HEK293 (cell line): Measurements from ENCODE around the gene ZBTB17.

Experiments used
- CTCF ChIA-PET: fragments of 350-600 bp; formaldehyde crosslinking; extraction: SDS; loops from one replicate; lab custom pipeline; 2021; ENCODE audit warnings: antibody characterized with exemption; lab: Yijun Ruan, JAX
- POLR2A ChIA-PET: fragments of 300-600 bp; formaldehyde crosslinking; extraction: SDS; loops from one replicate; lab custom pipeline; 2020; ENCODE audit warnings: antibody characterized with exemption, inconsistent platforms; lab: Yijun Ruan, JAX
- H3K27ac ChIP-seq: fragments of 200-500 bp; sonication (Bioruptor generic); 2 replicates; pipeline ENCODE4 v1.5.1; 2014; ENCODE audit warnings: low read depth, low read length, control low read depth, inconsistent platforms; ENCODE audit errors: extremely low read depth
- H3K36me3 ChIP-seq, 2 experiments: fragments of 200-500 bp in 1 of 2; sonication (Bioruptor generic) in 1 of 2; 1 replicate in 1 of 2; 2 replicates in 1 of 2; pipeline ENCODE4 v1.5.1; 2014 to 2017; ENCODE audit warnings: inconsistent platforms in 2 of 2, low read length in 2 of 2; ENCODE audit not compliant: control insufficient read depth in 2 of 2, insufficient read depth in 1 of 2
- H3K4me1 ChIP-seq: fragments of 200-500 bp; sonication (Bioruptor generic); 2 replicates; pipeline ENCODE4 v1.5.1; 2014; ENCODE audit warnings: mild to moderate bottlenecking, low read length, inconsistent platforms; ENCODE audit not compliant: control insufficient read depth, insufficient read depth
- H3K4me3 ChIP-seq: 2 replicates; pipeline ENCODE4 v1.5.1; 2011; ENCODE audit warnings: low read depth, mild to moderate bottlenecking, control low read depth, low read length, moderate library complexity
- H3K9me3 ChIP-seq: fragments of 200-500 bp; sonication (Bioruptor generic); 2 replicates; pipeline ENCODE4 v1.5.1; 2014; ENCODE audit warnings: low read depth, low read length, inconsistent platforms; ENCODE audit not compliant: control insufficient read depth, insufficient read depth
- BCL11B ChIP-seq: fragments of 450-650 bp; formaldehyde crosslinking; IDR thresholded peaks from 2 replicates; pipeline ENCODE4 v1.5.1; 2016; ENCODE audit warnings: low read depth, missing biosample characterization, missing genetic modification characterization
- GLI2 ChIP-seq: fragments of 450-650 bp; formaldehyde crosslinking; IDR thresholded peaks from 2 replicates; pipeline ENCODE4; 2017; ENCODE audit warnings: missing biosample characterization, missing genetic modification characterization, low read depth, borderline replicate concordance
- GLI4 ChIP-seq: fragments of 450-650 bp; formaldehyde crosslinking; IDR thresholded peaks from 2 replicates; pipeline ENCODE4 v1.5.1; 2016; ENCODE audit warnings: missing biosample characterization, missing genetic modification characterization
- REPIN1 ChIP-seq: fragments of 450-650 bp; formaldehyde crosslinking; IDR thresholded peaks from 2 replicates; pipeline ENCODE4 v1.5.1; 2017; ENCODE audit warnings: missing biosample characterization, missing genetic modification characterization, low read depth
- TCF7L2 ChIP-seq: IDR thresholded peaks from 2 replicates; pipeline ENCODE4 v1.6.1; 2011; ENCODE audit warnings: low read depth, mild to moderate bottlenecking, inconsistent platforms, low read length, moderate library complexity, borderline replicate concordance
- ZFP69B ChIP-seq: fragments of 450-650 bp; formaldehyde crosslinking; IDR thresholded peaks from 2 replicates; pipeline ENCODE4 v1.5.1; 2016; ENCODE audit warnings: missing biosample characterization, missing genetic modification characterization
- ZNF174 ChIP-seq: fragments of 450-650 bp; formaldehyde crosslinking; IDR thresholded peaks from 2 replicates; pipeline ENCODE4 v1.5.0; 2017; ENCODE audit warnings: missing biosample characterization, mild to moderate bottlenecking, missing genetic modification characterization
- ZNF214 ChIP-seq: fragments of 450-650 bp; formaldehyde crosslinking; IDR thresholded peaks from 2 replicates; pipeline ENCODE4 v1.5.1; 2017; ENCODE audit warnings: missing biosample characterization, mild to moderate bottlenecking, missing genetic modification characterization, borderline replicate concordance
- ZNF311 ChIP-seq: fragments of 450-650 bp; formaldehyde crosslinking; IDR thresholded peaks from 2 replicates; pipeline ENCODE4 v1.5.1; 2017; ENCODE audit warnings: missing biosample characterization, missing genetic modification characterization, borderline replicate concordance
- ZNF473 ChIP-seq: fragments of 450-650 bp; formaldehyde crosslinking; IDR thresholded peaks from 2 replicates; pipeline ENCODE4 v1.5.1; 2017; ENCODE audit warnings: missing biosample characterization, missing genetic modification characterization
- ZNF501 ChIP-seq: fragments of 450-650 bp; formaldehyde crosslinking; IDR thresholded peaks from 2 replicates; pipeline ENCODE4 v1.5.1; 2016; ENCODE audit warnings: missing biosample characterization, missing genetic modification characterization
- ZNF555 ChIP-seq: fragments of 450-650 bp; formaldehyde crosslinking; conservative IDR thresholded peaks from 2 replicates; pipeline ENCODE4 v1.5.1; 2017; ENCODE audit warnings: missing biosample characterization, mild to moderate bottlenecking, missing genetic modification characterization, inconsistent platforms
- ZNF837 ChIP-seq: fragments of 450-650 bp; formaldehyde crosslinking; IDR thresholded peaks from 2 replicates; pipeline ENCODE4 v1.5.1; 2016; ENCODE audit warnings: missing biosample characterization, missing genetic modification characterization
- ZNF843 ChIP-seq: fragments of 450-650 bp; formaldehyde crosslinking; IDR thresholded peaks from 2 replicates; pipeline ENCODE4 v1.5.1; 2016; ENCODE audit warnings: missing biosample characterization, missing genetic modification characterization
- TF ChIP-seq, protein P1 (sequence below): fragments of 450-650 bp; formaldehyde crosslinking; IDR thresholded peaks from 2 replicates; pipeline ENCODE4 v1.5.1; 2016; ENCODE audit warnings: missing biosample characterization, missing genetic modification characterization
- TF ChIP-seq, protein P2 (sequence below): fragments of 450-650 bp; formaldehyde crosslinking; IDR thresholded peaks from 2 replicates; pipeline ENCODE4 v1.5.1; 2016; ENCODE audit warnings: missing biosample characterization, missing genetic modification characterization, low read depth
- TF ChIP-seq, protein P3 (sequence below): fragments of 450-650 bp; formaldehyde crosslinking; IDR thresholded peaks from 2 replicates; pipeline ENCODE4 v1.5.1; 2016; ENCODE audit warnings: missing biosample characterization, missing genetic modification characterization
- TF ChIP-seq, protein P4 (sequence below): fragments of 450-650 bp; formaldehyde crosslinking; conservative IDR thresholded peaks from 2 replicates; pipeline ENCODE4 v1.5.1; 2016; ENCODE audit warnings: low read depth, missing biosample characterization, missing genetic modification characterization

ZBTB17 gene

GRCh38 chr1:16023050-16023653, 47.3 kb upstream of the ZBTB17 start (continued):
- no peak for TF ChIP-seq ZNF837 (tag by site-specific recombination)
- TF ChIP-seq ZNF555 (tag by site-specific recombination), result no peak
- TF ChIP-seq ZNF174 (tag by site-specific recombination), result no peak
- TF ChIP-seq ZNF214 (tag by site-specific recombination), result no peak
- TF ChIP-seq ZFP69B (tag by site-specific recombination), result no peak
- TF ChIP-seq, protein P1, sequence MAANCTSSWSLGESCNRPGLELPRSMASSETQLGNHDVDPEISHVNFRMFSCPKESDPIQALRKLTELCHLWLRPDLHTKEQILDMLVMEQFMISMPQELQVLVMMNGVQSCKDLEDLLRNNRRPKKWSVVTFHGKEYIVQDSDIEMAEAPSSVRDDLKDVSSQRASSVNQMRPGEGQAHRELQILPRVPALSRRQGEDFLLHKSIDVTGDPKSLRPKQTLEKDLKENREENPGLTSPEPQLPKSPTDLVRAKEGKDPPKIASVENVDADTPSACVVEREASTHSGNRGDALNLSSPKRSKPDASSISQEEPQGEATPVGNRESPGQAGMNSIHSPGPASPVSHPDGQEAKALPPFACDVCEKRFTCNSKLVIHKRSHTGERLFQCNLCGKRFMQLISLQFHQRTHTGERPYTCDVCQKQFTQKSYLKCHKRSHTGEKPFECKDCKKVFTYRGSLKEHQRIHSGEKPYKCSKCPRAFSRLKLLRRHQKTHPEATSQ (tag by site-specific recombination), result no peak

- Histone ChIP-seq H3K9me3 (no peaks in the 10 kb centered on the region), H3K27ac (no peak overlapping the region), H3K4me1 (no peaks in the 10 kb centered on the region), H3K36me3 (no peaks in the 10 kb centered on the region), H3K4me3 (no peak overlapping the region)
- TF ChIP-seq GLI2 (tag by site-specific recombination), result no peak
- TF ChIP-seq ZNF311 (tag by site-specific recombination), result no peak
- TF ChIP-seq ZNF501, result no peak
- TF ChIP-seq BCL11B, result no peak
- no peak for TF ChIP-seq TCF7L2
- TF ChIP-seq, protein P2, sequence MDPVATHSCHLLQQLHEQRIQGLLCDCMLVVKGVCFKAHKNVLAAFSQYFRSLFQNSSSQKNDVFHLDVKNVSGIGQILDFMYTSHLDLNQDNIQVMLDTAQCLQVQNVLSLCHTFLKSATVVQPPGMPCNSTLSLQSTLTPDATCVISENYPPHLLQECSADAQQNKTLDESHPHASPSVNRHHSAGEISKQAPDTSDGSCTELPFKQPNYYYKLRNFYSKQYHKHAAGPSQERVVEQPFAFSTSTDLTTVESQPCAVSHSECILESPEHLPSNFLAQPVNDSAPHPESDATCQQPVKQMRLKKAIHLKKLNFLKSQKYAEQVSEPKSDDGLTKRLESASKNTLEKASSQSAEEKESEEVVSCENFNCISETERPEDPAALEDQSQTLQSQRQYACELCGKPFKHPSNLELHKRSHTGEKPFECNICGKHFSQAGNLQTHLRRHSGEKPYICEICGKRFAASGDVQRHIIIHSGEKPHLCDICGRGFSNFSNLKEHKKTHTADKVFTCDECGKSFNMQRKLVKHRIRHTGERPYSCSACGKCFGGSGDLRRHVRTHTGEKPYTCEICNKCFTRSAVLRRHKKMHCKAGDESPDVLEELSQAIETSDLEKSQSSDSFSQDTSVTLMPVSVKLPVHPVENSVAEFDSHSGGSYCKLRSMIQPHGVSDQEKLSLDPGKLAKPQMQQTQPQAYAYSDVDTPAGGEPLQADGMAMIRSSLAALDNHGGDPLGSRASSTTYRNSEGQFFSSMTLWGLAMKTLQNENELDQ (tag by site-specific recombination), result no peak
- TF ChIP-seq GLI4 (tag by site-specific recombination), result no peak
- TF ChIP-seq ZNF843 (tag by site-specific recombination), result no peak
- TF ChIP-seq, protein P3, sequence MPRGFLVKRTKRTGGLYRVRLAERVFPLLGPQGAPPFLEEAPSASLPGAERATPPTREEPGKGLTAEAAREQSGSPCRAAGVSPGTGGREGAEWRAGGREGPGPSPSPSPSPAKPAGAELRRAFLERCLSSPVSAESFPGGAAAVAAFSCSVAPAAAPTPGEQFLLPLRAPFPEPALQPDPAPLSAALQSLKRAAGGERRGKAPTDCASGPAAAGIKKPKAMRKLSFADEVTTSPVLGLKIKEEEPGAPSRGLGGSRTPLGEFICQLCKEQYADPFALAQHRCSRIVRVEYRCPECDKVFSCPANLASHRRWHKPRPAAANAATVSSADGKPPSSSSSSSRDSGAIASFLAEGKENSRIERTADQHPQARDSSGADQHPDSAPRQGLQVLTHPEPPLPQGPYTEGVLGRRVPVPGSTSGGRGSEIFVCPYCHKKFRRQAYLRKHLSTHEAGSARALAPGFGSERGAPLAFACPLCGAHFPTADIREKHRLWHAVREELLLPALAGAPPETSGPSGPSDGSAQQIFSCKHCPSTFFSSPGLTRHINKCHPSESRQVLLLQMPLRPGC (tag by site-specific recombination), result no peak
- TF ChIP-seq ZNF473, result no peak
- TF ChIP-seq REPIN1, result no peak
- TF ChIP-seq, protein P4, sequence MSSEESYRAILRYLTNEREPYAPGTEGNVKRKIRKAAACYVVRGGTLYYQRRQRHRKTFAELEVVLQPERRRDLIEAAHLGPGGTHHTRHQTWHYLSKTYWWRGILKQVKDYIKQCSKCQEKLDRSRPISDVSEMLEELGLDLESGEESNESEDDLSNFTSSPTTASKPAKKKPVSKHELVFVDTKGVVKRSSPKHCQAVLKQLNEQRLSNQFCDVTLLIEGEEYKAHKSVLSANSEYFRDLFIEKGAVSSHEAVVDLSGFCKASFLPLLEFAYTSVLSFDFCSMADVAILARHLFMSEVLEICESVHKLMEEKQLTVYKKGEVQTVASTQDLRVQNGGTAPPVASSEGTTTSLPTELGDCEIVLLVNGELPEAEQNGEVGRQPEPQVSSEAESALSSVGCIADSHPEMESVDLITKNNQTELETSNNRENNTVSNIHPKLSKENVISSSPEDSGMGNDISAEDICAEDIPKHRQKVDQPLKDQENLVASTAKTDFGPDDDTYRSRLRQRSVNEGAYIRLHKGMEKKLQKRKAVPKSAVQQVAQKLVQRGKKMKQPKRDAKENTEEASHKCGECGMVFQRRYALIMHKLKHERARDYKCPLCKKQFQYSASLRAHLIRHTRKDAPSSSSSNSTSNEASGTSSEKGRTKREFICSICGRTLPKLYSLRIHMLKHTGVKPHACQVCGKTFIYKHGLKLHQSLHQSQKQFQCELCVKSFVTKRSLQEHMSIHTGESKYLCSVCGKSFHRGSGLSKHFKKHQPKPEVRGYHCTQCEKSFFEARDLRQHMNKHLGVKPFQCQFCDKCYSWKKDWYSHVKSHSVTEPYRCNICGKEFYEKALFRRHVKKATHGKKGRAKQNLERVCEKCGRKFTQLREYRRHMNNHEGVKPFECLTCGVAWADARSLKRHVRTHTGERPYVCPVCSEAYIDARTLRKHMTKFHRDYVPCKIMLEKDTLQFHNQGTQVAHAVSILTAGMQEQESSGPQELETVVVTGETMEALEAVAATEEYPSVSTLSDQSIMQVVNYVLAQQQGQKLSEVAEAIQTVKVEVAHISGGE, result no peak
- ChIA-PET CTCF (no interaction called here), POLR2A (no interaction called here)
Measured at GRCh38 chr1:16022393-16022792, 46.5 kb upstream of the ZBTB17 start.
